Omental fat pad (tissue), 4 donors: Measurements from ENCODE around the gene INSRR. TPM values are rescaled to one million over a fixed set of nuclear protein-coding genes. Genes with fewer than 3 reads are reported as not detected.

Source experiments
- ATAC-seq: fragments of 150-250 bp; one replicate; pipeline ENCODE4 v1.9.1; 2016; ENCODE audit warnings: mild to moderate bottlenecking, moderate library complexity; ENCODE audit not compliant: low FRiP score
- DNase-seq: peaks from one replicate; pipeline ENCODE4 v3.0.0-alpha.2; 2019; ENCODE audit warnings: low spot score
- total RNA-seq, 4 donors: library from RNA; depleted of rRNA; stranded (reverse); fragments of >200 nt; gene quantifications; one replicate each; pipeline ENCODE4 v1.1.0, GENCODE V29; 2016
- TF ChIP-seq, protein P1 (sequence below), 3 donors: fragments of 450-650 bp; IDR thresholded peaks; one replicate each; pipeline ENCODE4 v1.5.1; 2016 to 2017; ENCODE audit warnings: antibody characterized with exemption in 3 of 3, mild to moderate bottlenecking in 3 of 3, moderate library complexity in 2 of 3

Gene INSRR
- total RNA-seq, 4 donors from 2014 or later: 0.06 to 0.12 (median 0.09) TPM; not detected in 1

DNA sequence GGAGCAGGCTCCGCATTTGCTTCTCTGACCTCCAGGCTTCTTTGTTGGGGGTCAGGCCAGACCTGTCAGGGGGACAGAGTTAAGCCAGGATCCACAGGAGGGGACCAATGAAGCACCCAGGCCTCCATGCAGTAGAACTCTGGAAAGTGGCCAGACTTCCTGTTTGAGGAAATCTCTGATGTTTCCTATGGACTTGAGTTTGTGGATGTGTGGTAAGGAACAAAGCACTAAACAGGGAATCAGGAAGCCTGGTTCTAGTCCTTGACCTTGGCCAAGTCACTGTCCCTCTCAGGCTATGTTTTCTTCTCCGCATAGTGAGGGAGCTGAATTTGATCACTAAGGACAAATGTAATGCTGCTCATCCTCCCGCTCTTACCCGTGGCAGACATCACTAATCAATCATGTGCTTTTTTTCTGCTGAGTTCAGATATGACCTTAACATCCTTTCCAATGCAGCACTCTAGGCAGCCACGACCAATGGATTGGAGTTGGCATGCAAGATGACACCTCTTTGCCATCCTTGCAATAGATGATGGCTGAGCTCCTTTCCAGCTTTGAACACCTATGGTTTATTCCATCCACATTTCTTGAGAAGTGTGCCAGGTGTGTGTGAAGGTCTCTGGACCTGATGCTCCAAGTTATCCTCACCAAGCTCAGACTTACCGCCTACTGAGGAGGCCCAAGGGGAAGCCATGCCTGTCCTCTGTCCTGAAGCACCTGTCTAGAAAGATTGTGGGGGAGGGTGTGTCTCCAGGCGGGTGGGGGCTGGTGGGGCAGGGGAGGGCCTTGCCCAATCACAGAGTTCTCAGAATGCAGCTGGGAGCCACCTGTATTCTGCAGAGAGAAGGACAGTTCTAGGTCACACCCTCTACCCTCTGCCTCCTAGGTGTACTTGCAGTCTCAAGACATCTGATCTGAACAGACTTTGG, 52.1 kb downstream of the INSRR start:
- ATAC-seq (no peak), DNase-seq (no peak)

DNA sequence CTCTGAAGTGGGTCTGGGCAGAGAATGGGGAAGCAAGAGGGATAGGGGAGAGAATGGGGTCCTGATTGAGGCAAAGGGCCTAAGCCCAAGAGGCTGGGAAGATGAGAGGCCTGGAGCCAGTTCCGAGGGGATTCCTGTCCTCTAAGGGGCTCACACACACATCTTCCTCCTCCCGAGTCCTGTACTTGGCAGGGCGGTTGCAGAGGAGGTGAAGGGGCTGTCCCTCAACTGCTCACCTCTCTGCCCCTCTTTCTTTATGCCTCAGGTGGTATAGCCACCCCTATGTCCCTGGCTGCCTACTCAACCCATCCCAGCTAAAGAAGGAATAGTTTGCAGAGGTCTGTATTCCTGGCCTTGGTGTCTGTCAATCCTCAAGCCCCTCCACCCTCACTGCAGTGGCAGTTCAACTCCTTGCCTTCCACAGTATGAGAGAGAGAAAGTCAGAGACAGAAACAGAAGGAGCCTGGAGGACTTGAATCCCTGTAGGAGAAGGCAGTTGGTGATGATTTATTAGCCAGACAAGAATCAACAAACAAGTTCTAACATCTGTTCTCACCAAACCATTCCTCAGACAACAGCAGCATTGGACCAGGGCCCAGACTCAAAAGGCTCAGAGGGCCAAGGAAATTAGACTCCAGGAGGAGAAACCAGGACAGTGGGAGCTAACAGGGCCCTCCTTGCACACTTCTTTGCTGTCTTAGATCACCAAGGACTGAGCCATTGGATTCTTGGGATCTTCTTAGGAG, 53.0 kb downstream of the INSRR start:
- ATAC-seq (no peak), DNase-seq (no peak)
- TF ChIP-seq, protein P1, sequence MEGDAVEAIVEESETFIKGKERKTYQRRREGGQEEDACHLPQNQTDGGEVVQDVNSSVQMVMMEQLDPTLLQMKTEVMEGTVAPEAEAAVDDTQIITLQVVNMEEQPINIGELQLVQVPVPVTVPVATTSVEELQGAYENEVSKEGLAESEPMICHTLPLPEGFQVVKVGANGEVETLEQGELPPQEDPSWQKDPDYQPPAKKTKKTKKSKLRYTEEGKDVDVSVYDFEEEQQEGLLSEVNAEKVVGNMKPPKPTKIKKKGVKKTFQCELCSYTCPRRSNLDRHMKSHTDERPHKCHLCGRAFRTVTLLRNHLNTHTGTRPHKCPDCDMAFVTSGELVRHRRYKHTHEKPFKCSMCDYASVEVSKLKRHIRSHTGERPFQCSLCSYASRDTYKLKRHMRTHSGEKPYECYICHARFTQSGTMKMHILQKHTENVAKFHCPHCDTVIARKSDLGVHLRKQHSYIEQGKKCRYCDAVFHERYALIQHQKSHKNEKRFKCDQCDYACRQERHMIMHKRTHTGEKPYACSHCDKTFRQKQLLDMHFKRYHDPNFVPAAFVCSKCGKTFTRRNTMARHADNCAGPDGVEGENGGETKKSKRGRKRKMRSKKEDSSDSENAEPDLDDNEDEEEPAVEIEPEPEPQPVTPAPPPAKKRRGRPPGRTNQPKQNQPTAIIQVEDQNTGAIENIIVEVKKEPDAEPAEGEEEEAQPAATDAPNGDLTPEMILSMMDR (IDR thresholded peaks at IDR 0.05): no peak

More for the DNA sequence above, 52.1 kb downstream of the INSRR start:
- TF ChIP-seq, protein P1 (IDR thresholded peaks at IDR 0.05): no peak

DNA sequence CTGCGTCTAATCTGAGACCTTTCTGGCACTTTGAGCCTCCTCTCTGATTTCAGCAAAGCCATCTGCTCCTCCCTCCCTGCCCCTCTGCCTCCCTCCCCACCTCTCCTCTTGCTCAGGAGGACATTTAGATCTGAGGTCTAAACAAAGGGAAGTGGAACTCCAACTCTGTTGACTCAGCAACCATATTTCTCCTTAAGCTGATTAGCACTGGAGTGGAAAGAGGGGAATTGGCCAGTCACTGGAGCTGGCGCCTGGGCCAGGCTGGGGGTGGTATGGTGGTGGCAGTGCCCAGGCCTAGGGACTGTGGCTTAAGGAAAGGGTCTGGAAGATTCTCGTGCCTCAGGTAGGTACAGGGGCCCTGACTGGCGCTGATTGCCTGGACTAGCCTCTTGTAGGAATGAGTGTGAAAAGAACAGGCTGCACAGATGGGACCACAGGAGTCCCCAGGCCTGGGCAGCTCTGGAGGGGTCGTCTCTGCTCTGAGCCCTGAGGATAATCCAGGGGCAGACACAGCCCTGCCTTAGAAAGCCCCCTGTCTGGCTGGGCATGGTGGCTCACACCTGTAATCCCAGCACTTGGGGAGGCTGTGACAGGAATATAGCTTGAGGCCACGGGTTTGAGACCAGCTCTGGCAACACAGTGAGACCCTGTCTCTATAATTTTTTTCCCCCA, 54.2 kb downstream of the INSRR start:
- TF ChIP-seq, protein P1 (IDR thresholded peaks at IDR 0.05): no peak
- DNase-seq: no peak
- no peak for ATAC-seq

DNA sequence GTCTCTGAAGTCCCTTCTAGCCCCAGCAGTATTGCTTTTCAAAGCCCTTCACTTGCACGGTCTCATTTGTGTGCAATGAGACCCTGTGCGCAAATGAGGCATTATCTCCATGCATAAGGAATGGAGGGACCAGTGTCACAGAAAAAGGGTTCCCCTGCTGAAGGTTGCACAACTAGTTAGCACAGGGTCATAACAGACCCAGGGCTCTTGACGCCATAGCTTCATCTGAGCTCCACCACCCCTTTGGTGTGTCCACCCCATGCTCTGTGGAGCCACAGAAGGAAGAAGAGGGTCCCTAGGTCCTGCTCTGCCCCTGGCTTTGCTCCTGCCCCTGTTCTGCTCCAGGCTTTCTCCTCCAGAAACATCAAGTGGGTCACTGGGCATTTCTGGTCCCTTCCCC, 54.9 kb downstream of the INSRR start:
- ATAC-seq (no peak), DNase-seq (no peak)
- TF ChIP-seq, protein P1 (IDR thresholded peaks at IDR 0.05): no peak

DNA sequence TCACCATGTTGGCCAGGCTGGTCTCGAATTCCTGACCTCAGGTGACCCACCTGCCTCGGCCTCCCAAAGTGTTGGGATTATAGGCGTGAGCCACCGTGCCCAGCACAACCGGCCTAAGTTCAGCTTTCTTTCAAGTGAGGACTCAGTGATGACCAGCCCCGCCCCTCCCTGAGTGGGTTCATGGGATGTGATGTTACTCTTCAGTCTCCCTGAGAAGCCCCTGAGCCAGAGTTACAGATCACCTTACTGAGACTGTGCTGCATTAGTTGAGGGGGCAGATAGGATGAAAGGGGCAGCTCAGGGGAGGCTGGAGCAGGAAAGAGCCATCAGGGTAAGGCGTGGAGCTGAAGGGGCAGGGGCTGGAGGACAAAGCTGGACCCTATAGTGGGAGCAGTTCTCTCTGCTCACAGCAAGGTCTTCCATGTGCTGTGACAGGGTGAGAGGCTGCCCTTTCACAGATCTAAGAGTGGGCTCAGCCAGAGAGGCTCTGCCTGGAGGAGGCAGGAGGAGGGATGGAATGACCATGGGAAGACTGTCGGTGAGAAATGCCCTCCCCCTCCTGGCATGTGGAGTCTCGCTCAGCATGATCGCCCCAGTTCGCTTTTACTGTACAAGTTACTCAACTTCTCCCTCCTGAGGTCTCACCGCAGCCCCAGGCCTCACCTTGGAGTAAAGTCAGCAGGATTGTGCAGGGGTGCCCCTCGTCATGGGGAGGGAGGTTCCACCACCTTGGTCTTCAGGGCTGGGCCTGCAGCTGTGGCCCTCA, 55.6 kb downstream of the INSRR start:
- TF ChIP-seq, protein P1 (IDR thresholded peaks at IDR 0.05): no peak
- ATAC-seq: no peak
- DNase-seq: no peak

DNA sequence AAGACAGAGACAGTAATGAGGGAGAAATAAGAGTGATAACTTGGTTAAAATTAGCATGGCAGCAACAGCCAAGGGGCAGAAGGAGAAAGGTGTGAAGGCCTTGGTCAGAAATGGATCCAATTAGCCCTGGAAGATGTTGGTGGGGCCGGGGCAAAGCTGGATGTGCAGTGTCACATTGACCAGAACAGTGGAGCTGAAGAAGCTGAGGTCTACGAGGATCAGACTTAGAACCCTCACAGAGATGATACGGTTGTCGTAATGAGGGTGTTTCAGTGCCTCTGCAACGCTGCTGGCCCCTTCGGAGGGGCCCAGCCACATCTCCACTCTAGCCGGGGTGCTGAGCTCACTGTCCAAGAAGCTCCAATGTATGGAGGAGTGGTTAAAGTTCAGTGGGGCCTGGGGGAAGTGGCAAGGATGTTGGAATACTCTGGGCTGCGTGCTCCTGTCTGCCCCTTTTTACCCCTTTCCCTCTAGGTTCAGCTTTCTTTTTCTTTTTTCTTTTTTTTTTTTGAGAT, 56.4 kb downstream of the INSRR start:
- ATAC-seq (no peak), DNase-seq (no peak)
- TF ChIP-seq, protein P1 (IDR thresholded peaks at IDR 0.05): no peak
